HepG2 (cell line): ENCODE data around the gene C10orf90. TPM values are rescaled to one million over a fixed set of nuclear protein-coding genes. Genes with fewer than 3 reads are reported as not detected.

ENCODE experiments used
- ATAC-seq: fragments of 200-7000 bp; cut with Tn5 transposase; 3 replicates; pipeline ENCODE4 v1.9.1; 2020; ENCODE audit warnings: mild to moderate bottlenecking, moderate library complexity
- BruUV-seq: library from RNA; stranded (reverse); fragments of 400-500 nt; replicated peaks from 2 replicates; lab custom pipeline; 2021; lab: Mats Ljungman, UMichigan
- CTCF ChIA-PET: fragments of 300-600 bp; formaldehyde crosslinking; extraction: SDS; loops from one replicate; lab custom pipeline; 2021; ENCODE audit warnings: low total read pairs, inconsistent platforms, low intra/inter-chr PET ratio; lab: Yijun Ruan, JAX
- POLR2A ChIA-PET: fragments of 350-600 bp; sonication (Branson Sonifier 250); formaldehyde crosslinking; loops from one replicate; lab custom pipeline; 2020; ENCODE audit warnings: antibody characterized with exemption, inconsistent platforms; lab: Yijun Ruan, JAX
- DNase-seq: peaks from one replicate; pipeline ENCODE4 v3.0.0-alpha.2; 2015; ENCODE audit warnings: low spot score
- FAIRE-seq: peaks from 3 replicates; lab custom pipeline; 2011; peaks lifted over from hg19 to GRCh38; lab: Jason Lieb, UNC
- H2AFZ ChIP-seq: one replicate; pipeline ENCODE4 v1.6.1; 2011; ENCODE audit warnings: low read length, inconsistent platforms
- H3K27ac ChIP-seq: fragments of 300-600 bp; 3 replicates; pipeline ENCODE4 v1.8.0; 2011; ENCODE audit warnings: mixed run types, mild to moderate bottlenecking, mixed read lengths, low read length, inconsistent platforms; ENCODE audit not compliant: insufficient read depth; ENCODE audit errors: extremely low read length
- H3K27me3 ChIP-seq, 2 experiments: fragments of 200-600 bp in 1 of 2; 2 replicates in 1 of 2; 3 replicates in 1 of 2; pipeline versions ENCODE4 v1.6.0 to v1.8.0; 2011; ENCODE audit warnings: low read length in 2 of 2, mild to moderate bottlenecking in 2 of 2, moderate library complexity in 2 of 2, inconsistent platforms in 1 of 2; ENCODE audit not compliant: insufficient read depth in 2 of 2, control insufficient read depth in 1 of 2
- H3K36me3 ChIP-seq, 2 experiments: fragments of 200-600 bp in 1 of 2; replicated peaks in 1 of 2; 2 replicates in 1 of 2; 3 replicates in 1 of 2; pipeline versions ENCODE4 v1.5.1 to v1.8.0; 2011; ENCODE audit warnings: low read length in 2 of 2, inconsistent platforms in 1 of 2; ENCODE audit not compliant: insufficient read depth in 2 of 2, control insufficient read depth in 1 of 2
- H3K4me1 ChIP-seq: 2 replicates; pipeline ENCODE4 v1.5.1; 2012; ENCODE audit warnings: low read length, inconsistent platforms; ENCODE audit not compliant: insufficient read depth
- H3K4me2 ChIP-seq: 2 replicates; pipeline ENCODE4 v1.6.0; 2011; ENCODE audit warnings: low read depth, low read length, inconsistent platforms
- H3K4me3 ChIP-seq, 3 experiments: fragments of 200-600 bp in 1 of 3; sonication (generic), shearing (Covaris generic) in 1 of 3; replicated peaks in 1 of 3; 2 replicates each; pipeline ENCODE4 v1.5.1; 2011 to 2016; ENCODE audit warnings: low read length in 3 of 3, inconsistent platforms in 2 of 3, low read depth in 2 of 3, mild to moderate bottlenecking in 2 of 3, control low read depth in 1 of 3, mixed read lengths in 1 of 3; ENCODE audit not compliant: insufficient read depth in 1 of 3
- H3K79me2 ChIP-seq: one replicate; pipeline ENCODE4 v1.6.1; 2011; ENCODE audit warnings: low read length, inconsistent platforms; ENCODE audit not compliant: insufficient read depth
- H3K9ac ChIP-seq: 2 replicates; pipeline ENCODE4 v1.6.0; 2011; ENCODE audit warnings: mild to moderate bottlenecking, low read depth, low read length, inconsistent platforms; ENCODE audit not compliant: insufficient read depth
- H3K9me3 ChIP-seq: 2 replicates; pipeline ENCODE4 v1.5.1; 2012; ENCODE audit warnings: mild to moderate bottlenecking, low read length
- H4K20me1 ChIP-seq: 2 replicates; pipeline ENCODE4 v1.6.0; 2011; ENCODE audit warnings: inconsistent platforms, mild to moderate bottlenecking, low read length, moderate library complexity; ENCODE audit not compliant: insufficient read depth
- CENPBD1 ChIP-seq: sonication (generic); formaldehyde crosslinking; IDR thresholded peaks from 2 replicates; pipeline ENCODE4 v1.8.0; 2022; ENCODE audit warnings: missing genetic modification reagents, low read depth, mild to moderate bottlenecking, borderline replicate concordance
- GABPB1 ChIP-seq: IDR thresholded peaks from 2 replicates; pipeline ENCODE4 v1.6.1; 2016; ENCODE audit warnings: mild to moderate bottlenecking, missing genetic modification reagents, moderate library complexity, missing compliant biosample characterization
- GATA4 ChIP-seq: sonication (generic); IDR thresholded peaks from 2 replicates; pipeline ENCODE4 v1.6.1; 2016; ENCODE audit warnings: antibody characterized with exemption, low read depth, borderline replicate concordance
- KDM1A ChIP-seq: IDR thresholded peaks from 2 replicates; pipeline ENCODE4 v1.6.1; 2016; ENCODE audit warnings: missing compliant biosample characterization
- PITX1 ChIP-seq: sonication (generic); formaldehyde crosslinking; IDR thresholded peaks from 2 replicates; pipeline ENCODE4 v1.5.1; 2020; ENCODE audit warnings: mild to moderate bottlenecking, missing genetic modification reagents
- TAF15 ChIP-seq: fragments of 200-400 bp; formaldehyde crosslinking; IDR thresholded peaks from one replicate; pipeline ENCODE4 v1.6.1; 2018; ENCODE audit warnings: mild to moderate bottlenecking, low read depth, low read length; ENCODE audit not compliant: poor library complexity, severe bottlenecking
- ZFYVE20 ChIP-seq: sonication (generic); formaldehyde crosslinking; IDR thresholded peaks from 2 replicates; pipeline ENCODE4 v1.8.0; 2023; ENCODE audit warnings: low read depth, mild to moderate bottlenecking, moderate library complexity, missing genetic modification reagents, borderline replicate concordance
- ZNF160 ChIP-seq: sonication (generic); formaldehyde crosslinking; IDR thresholded peaks from 2 replicates; pipeline ENCODE4 v1.8.0; 2022; ENCODE audit warnings: mild to moderate bottlenecking, inconsistent platforms, missing genetic modification reagents
- ZNF362 ChIP-seq: sonication (generic); formaldehyde crosslinking; IDR thresholded peaks from 2 replicates; pipeline ENCODE4 v1.4.0; 2020; ENCODE audit warnings: missing genetic modification reagents, mild to moderate bottlenecking, borderline replicate concordance
- ZNF382 ChIP-seq: sonication (generic); formaldehyde crosslinking; IDR thresholded peaks from 2 replicates; pipeline ENCODE4 v1.5.0; 2020; ENCODE audit warnings: missing genetic modification reagents, mild to moderate bottlenecking, borderline replicate concordance
- WGBS: methylation state at CpG from one replicate; pipeline ENCODE4 v1.1.6; 2017; ENCODE audit warnings: low lambda C conversion rate; 5-methylcytosine and 5-hydroxymethylcytosine counted together
- in situ Hi-C: cut with HindIII; loops from 2 replicates; pipeline ENCODE4 v1.10.0; 2017; ENCODE audit warnings: low pct_unique_long_range_greater_than_20kb; ENCODE audit not compliant: extremely low pct_ligation_motif_present
- intact Hi-C: fragments of 100-400 bp; cut with micrococcal nuclease; formaldehyde crosslinking; loops from one replicate; pipeline ENCODE4 v1.10.0; 2022; ENCODE audit not compliant: unreplicated experiment
- polyA plus RNA-seq, 8 experiments: library from polyadenylated mRNA; depleted of rRNA in 3 of 8; stranded (reverse) in 7 of 8; unstranded in 1 of 8; fragments of >200 nt; fragmentation: Illumina TruSeq in 4 of 8; extraction: Trizol in 4 of 8; gene quantifications; 2 replicates each; pipeline versions ENCODE4 v1.2.1 to v1.2.3, GENCODE V29; 2011 to 2016; ENCODE audit warnings: low read depth in 4 of 8, missing spikeins in 1 of 8, mixed read lengths in 1 of 8; ENCODE audit not compliant: insufficient read depth in 1 of 8
- total RNA-seq, 5 experiments: library from RNA; depleted of rRNA; stranded (reverse); fragments of >200 nt; fragmentation: Illumina TruSeq; extraction: Trizol; gene quantifications; 2 replicates each; pipeline ENCODE4 v1.2.3, GENCODE V29; 2016; ENCODE audit warnings: low read depth in 1 of 5

Gene C10orf90
- total and polyA plus RNA-seq, 2 of the 13 experiments (the other 11 are each of a cell fraction or from before 2014, with no cell fraction given): not detected

- Histone ChIP-seq H3K9ac (no peak overlapping the region), H4K20me1 (no peaks in the 10 kb centered on the region), H2AFZ (no peak overlapping the region), H3K4me2 (no peak overlapping the region), H3K27ac (no peak overlapping the region), H3K9me3 (no peaks in the 10 kb centered on the region), H3K4me3 (no peak overlapping the region), H3K36me3 (no peaks in the 10 kb centered on the region), H3K79me2 (no peaks in the 10 kb centered on the region), H3K4me1 (no peaks in the 10 kb centered on the region), H3K27me3 (no peaks in the 10 kb centered on the region)
- intact Hi-C loops (no loop called here), in situ Hi-C loops (no loop called here)
- POLR2A ChIA-PET: no interaction called here
- WGBS: 0% methylated on average over 3 of the region's 4 CpGs
- BruUV-seq: no TSS peak
- CTCF ChIA-PET: no interaction called here
- DNase-seq (no peak), FAIRE-seq (no peak), ATAC-seq (no peak)
- TF ChIP-seq PITX1 (CRISPR knock-in tag) (no peak), ZNF362 (CRISPR knock-in tag) (no peak), ZFYVE20 (CRISPR knock-in tag) (no peak), TAF15 (no peak), GABPB1 (no peak), ZNF160 (CRISPR knock-in tag) (no peak), KDM1A (CRISPR knock-in tag) (no peak), CENPBD1 (CRISPR knock-in tag) (no peak), GATA4 (no peak), ZNF382 (CRISPR knock-in tag) (no peak)
These were observed 202.0 kb downstream of the C10orf90 start for GRCh38 chr10:126468467-126468866.
